GM10266 (cell line): Measurements from ENCODE around the gene WASF1.
"Not testable (repeated sequence)": the region's sequence is repeated elsewhere in the genome, so short reads cannot be mapped to it uniquely, and the experiment has no call there.

ENCODE experiments used
- DNase-seq: peaks from one replicate; pipeline ENCODE4 v3.0.0; 2012; ENCODE audit errors: extremely low spot score
- CTCF ChIP-seq: IDR thresholded peaks from 2 replicates; pipeline ENCODE4 v1.5.1; 2012; ENCODE audit warnings: mild to moderate bottlenecking, low read depth; ENCODE audit not compliant: control insufficient read depth, insufficient read depth; ENCODE audit errors: missing control alignments

The WASF1 gene

GRCh38 chr6:110130362-110130761 lies 49.1 kb downstream of the WASF1 start:
- no peak for DNase-seq
- no peak for TF ChIP-seq CTCF

GRCh38 chr6:110128418-110128817 lies 51.1 kb downstream of the WASF1 start:
- DNase-seq, result no peak
- TF ChIP-seq CTCF, result no peak

- DNase-seq, result no peak
- TF ChIP-seq CTCF, result no peak
Observed at GRCh38 chr6:110125361-110125760, 54.1 kb downstream of the WASF1 start.

GRCh38 chr6:110121655-110122054 lies 57.8 kb downstream of the WASF1 start:
- not testable (repeated sequence) for DNase-seq

GRCh38 chr6:110116258-110116657 lies 63.2 kb downstream of the WASF1 start:
- no peak for TF ChIP-seq CTCF
- no peak for DNase-seq

GRCh38 chr6:110114004-110114403 lies 65.5 kb downstream of the WASF1 start:
- TF ChIP-seq CTCF, result no peak
- DNase-seq, result no peak

GRCh38 chr6:110105296-110105695 lies 74.2 kb downstream of the WASF1 start:
- no peak for DNase-seq
- no peak for TF ChIP-seq CTCF

- no peak for TF ChIP-seq CTCF
- no peak for DNase-seq
Observed at GRCh38 chr6:110103260-110103659, 76.2 kb downstream of the WASF1 start.
